SK-N-SH treated with all-trans-retinoic acid at 6 μM for 48 hours (cell line): ENCODE measurements around the gene AEN.

ENCODE experiments used
- ISL1 ChIP-seq: fragments of 250-450 bp; sonication (Bioruptor Pico); IDR thresholded peaks from 2 replicates; pipeline ENCODE4 v2.1.2; 2022; ENCODE audit warnings: mild to moderate bottlenecking, moderate library complexity
- OSR1 ChIP-seq: fragments of 250-450 bp; sonication (Bioruptor Pico); IDR thresholded peaks from 2 replicates; pipeline ENCODE4 v1.8.0; 2022; ENCODE audit warnings: moderate library complexity, mild to moderate bottlenecking, inconsistent platforms
- SNAI2 ChIP-seq: fragments of 250-450 bp; sonication (Bioruptor Pico); IDR thresholded peaks from 2 replicates; pipeline ENCODE4 v1.5.0; 2020; ENCODE audit warnings: mild to moderate bottlenecking, moderate library complexity
- ZFP3 ChIP-seq: fragments of 250-450 bp; sonication (Bioruptor Pico); IDR thresholded peaks from 2 replicates; pipeline ENCODE4 v1.5.0; 2020; ENCODE audit warnings: mild to moderate bottlenecking, moderate library complexity
- ZNF565 ChIP-seq: fragments of 450-650 bp; formaldehyde crosslinking; conservative IDR thresholded peaks from 2 replicates; pipeline ENCODE4 v1.5.0; 2020; ENCODE audit warnings: low read depth, mild to moderate bottlenecking, moderate library complexity
- ZNF8 ChIP-seq: fragments of 450-650 bp; formaldehyde crosslinking; IDR thresholded peaks from 2 replicates; pipeline ENCODE4 v1.5.0; 2020; ENCODE audit warnings: mild to moderate bottlenecking, moderate library complexity
- TF ChIP-seq, protein P1 (sequence below): fragments of 250-450 bp; sonication (Bioruptor Pico); IDR thresholded peaks from 2 replicates; pipeline ENCODE4 v1.5.1; 2020; ENCODE audit warnings: low read depth, mild to moderate bottlenecking, moderate library complexity
- TF ChIP-seq, protein P2 (sequence below): fragments of 250-450 bp; sonication (Bioruptor Pico); IDR thresholded peaks from 2 replicates; pipeline ENCODE4 v1.8.0; 2020; ENCODE audit warnings: mild to moderate bottlenecking, moderate library complexity, borderline replicate concordance

DNA sequence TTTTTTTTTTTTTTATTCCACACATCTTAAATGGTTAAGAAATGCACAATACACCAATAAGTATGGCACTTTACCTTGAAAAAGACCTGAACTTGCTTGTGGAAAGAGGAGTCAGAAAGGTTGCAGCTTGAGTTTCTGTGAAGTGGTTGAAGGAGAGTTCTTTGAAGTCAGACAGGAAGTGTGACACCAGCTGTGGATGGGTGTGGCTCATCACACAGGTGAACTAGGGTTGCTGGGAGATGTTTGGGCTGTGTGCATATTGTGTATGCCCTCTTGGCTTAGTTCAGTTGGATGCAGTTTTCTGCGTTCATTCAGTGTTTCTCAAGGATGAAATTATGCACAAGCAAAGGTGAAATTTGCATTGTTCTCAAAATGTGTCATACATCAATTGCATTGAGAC is 6.3 kb downstream of the AEN start:
- TF ChIP-seq, protein P1, sequence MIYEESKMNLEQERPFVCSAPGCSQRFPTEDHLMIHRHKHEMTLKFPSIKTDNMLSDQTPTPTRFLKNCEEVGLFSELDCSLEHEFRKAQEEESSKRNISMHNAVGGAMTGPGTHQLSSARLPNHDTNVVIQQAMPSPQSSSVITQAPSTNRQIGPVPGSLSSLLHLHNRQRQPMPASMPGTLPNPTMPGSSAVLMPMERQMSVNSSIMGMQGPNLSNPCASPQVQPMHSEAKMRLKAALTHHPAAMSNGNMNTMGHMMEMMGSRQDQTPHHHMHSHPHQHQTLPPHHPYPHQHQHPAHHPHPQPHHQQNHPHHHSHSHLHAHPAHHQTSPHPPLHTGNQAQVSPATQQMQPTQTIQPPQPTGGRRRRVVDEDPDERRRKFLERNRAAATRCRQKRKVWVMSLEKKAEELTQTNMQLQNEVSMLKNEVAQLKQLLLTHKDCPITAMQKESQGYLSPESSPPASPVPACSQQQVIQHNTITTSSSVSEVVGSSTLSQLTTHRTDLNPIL (CRISPR knock-in tag): no peak
- TF ChIP-seq ZNF565 (no peak), ISL1 (CRISPR knock-in tag) (no peak), ZFP3 (no peak), OSR1 (CRISPR knock-in tag) (no peak), SNAI2 (CRISPR knock-in tag) (no peak), ZNF8 (no peak)
- TF ChIP-seq, protein P2, sequence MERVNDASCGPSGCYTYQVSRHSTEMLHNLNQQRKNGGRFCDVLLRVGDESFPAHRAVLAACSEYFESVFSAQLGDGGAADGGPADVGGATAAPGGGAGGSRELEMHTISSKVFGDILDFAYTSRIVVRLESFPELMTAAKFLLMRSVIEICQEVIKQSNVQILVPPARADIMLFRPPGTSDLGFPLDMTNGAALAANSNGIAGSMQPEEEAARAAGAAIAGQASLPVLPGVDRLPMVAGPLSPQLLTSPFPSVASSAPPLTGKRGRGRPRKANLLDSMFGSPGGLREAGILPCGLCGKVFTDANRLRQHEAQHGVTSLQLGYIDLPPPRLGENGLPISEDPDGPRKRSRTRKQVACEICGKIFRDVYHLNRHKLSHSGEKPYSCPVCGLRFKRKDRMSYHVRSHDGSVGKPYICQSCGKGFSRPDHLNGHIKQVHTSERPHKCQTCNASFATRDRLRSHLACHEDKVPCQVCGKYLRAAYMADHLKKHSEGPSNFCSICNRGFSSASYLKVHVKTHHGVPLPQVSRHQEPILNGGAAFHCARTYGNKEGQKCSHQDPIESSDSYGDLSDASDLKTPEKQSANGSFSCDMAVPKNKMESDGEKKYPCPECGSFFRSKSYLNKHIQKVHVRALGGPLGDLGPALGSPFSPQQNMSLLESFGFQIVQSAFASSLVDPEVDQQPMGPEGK: no peak
